ENCODE measurements around the gene CDH26.

The CDH26 gene

GRCh38 chr20:59976156-59976782, 18.0 kb downstream of the CDH26 start:
- no peak for TF ChIP-seq CTCF (IDR thresholded peaks at IDR 0.05; ENCODE audit: control insufficient read depth, extremely low read depth, insufficient read depth)

GRCh38 chr20:59977086-59977485, 18.9 kb downstream of the CDH26 start:
- DNase-seq (ENCODE audit: low read depth), result no peak
- H3K4me3 ChIP-seq (ENCODE audit: low read depth, low read length), result no peak overlapping the region
- TF ChIP-seq CTCF (IDR thresholded peaks at IDR 0.05; ENCODE audit: control insufficient read depth, extremely low read depth, insufficient read depth), result no peak

More at GRCh38 chr20:59976156-59976782, 18.0 kb downstream of the CDH26 start:
- no peak for DNase-seq (ENCODE audit: low read depth)
- no peak overlapping the region for H3K4me3 ChIP-seq (ENCODE audit: low read depth, low read length)

- TF ChIP-seq CTCF (IDR thresholded peaks at IDR 0.05; ENCODE audit: control insufficient read depth, extremely low read depth, insufficient read depth), result no peak
- DNase-seq (ENCODE audit: low read depth), result no peak
- H3K4me3 ChIP-seq (ENCODE audit: low read depth, low read length), result no peak overlapping the region
These were observed 24.9 kb downstream of the CDH26 start for GRCh38 chr20:59983076-59983475.

GRCh38 chr20:59984541-59984940, 26.3 kb downstream of the CDH26 start:
- no peak for DNase-seq (ENCODE audit: low read depth)
- no peak overlapping the region for H3K4me3 ChIP-seq (ENCODE audit: low read depth, low read length)
- TF ChIP-seq CTCF (IDR thresholded peaks at IDR 0.05; ENCODE audit: control insufficient read depth, extremely low read depth, insufficient read depth), result no peak

- no peak for DNase-seq (ENCODE audit: low read depth)
- no peak overlapping the region for H3K4me3 ChIP-seq (ENCODE audit: low read depth, low read length)
- TF ChIP-seq CTCF (IDR thresholded peaks at IDR 0.05; ENCODE audit: control insufficient read depth, extremely low read depth, insufficient read depth), result no peak
These were observed 26.9 kb downstream of the CDH26 start for GRCh38 chr20:59985164-59985563.

- DNase-seq (ENCODE audit: low read depth), result no peak
- TF ChIP-seq CTCF (IDR thresholded peaks at IDR 0.05; ENCODE audit: control insufficient read depth, extremely low read depth, insufficient read depth), result no peak
These were observed 27.6 kb downstream of the CDH26 start for GRCh38 chr20:59985864-59986263.

GRCh38 chr20:59987135-59987534, 28.9 kb downstream of the CDH26 start:
- no peak for DNase-seq (ENCODE audit: low read depth)
- no peak for TF ChIP-seq CTCF (IDR thresholded peaks at IDR 0.05; ENCODE audit: control insufficient read depth, extremely low read depth, insufficient read depth)
- no peak overlapping the region for H3K4me3 ChIP-seq (ENCODE audit: low read depth, low read length)

More at GRCh38 chr20:59985864-59986263, 27.6 kb downstream of the CDH26 start:
- no peak overlapping the region for H3K4me3 ChIP-seq (ENCODE audit: low read depth, low read length)

Data from LNCaP clone FGC (cell line).